ENCODE data around the gene ATAD2B. TPM values are rescaled to one million over a fixed set of nuclear protein-coding genes. Genes with fewer than 3 reads are reported as not detected.

The ATAD2B gene
- total RNA-seq, 1 experiment from 2014 or later, result 8.6 TPM

DNA sequence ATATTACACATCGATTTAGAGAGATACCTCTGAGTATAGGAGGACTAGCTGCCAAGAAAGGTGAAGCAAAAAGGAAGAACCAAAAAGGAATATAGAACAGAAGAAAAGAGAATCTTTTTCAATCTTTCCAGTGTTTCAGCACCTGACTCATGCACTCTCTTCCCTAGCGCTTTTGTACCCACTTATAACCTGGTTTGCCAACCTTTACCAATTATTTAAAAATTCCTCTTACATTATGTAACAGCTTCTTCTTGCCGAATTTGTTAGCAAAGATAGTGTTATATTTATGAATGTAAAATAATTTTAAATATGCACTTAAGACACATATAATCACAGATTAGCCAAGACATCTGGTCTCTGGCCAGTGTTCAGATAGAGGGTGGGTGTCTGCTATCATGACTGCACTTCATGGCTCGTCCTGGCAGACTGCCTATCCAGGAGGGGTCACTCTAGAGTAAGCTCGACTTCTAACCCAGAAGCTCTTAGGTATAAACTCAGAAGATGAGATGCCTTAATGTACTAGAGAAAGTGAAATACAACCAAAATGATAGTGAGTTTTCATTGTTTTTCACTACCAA, 122.9 kb downstream of the ATAD2B start:
- Histone ChIP-seq H3K4me2 (ENCODE audit: low read length) (peak overlapping the region; percentile 54), H4K20me1 (ENCODE audit: low read length) (no peaks in the 10 kb centered on the region), H3K27ac (ENCODE audit: low read length) (peak overlapping the region; percentile 40), H3K9me2 (replicated peaks; ENCODE audit: low read length) (no peaks in the 10 kb centered on the region), H3K79me2 (ENCODE audit: low read length) (no peaks in the 10 kb centered on the region), H3K36me3 (ENCODE audit: low read depth, low read length) (peaks cover 5% of the 10 kb centered on the region; the same call in 1 of the 2 replicates), H3F3A (ENCODE audit: low read length, unreplicated experiment) (peaks cover 12% of the 10 kb centered on the region), H3K9me3 (ENCODE audit: low read length) (no peaks in the 10 kb centered on the region), H3K9ac (ENCODE audit: low read length) (no peak overlapping the region), H3K27me3 (ENCODE audit: low read length) (no peaks in the 10 kb centered on the region), H2AFZ (ENCODE audit: low read length) (no peak overlapping the region), H3K4me3 (ENCODE audit: low read length) (no peak overlapping the region), H3K4me1 (ENCODE audit: insufficient read depth, low read length) (peaks cover 26% of the 10 kb centered on the region)
- ATAC-seq, result peak; percentile 50
- ChIA-PET POLR2A (ENCODE audit: unreplicated experiment) (interaction anchor here (1.4 kb wide), 1 partner anchor 123 kb away, joined by 5 read pairs; the partner anchor contains the start of gene ATAD2B), CTCF (interaction anchor here (0.5 to 1.2 kb wide), 4 partner anchors 20 to 426 kb away, joined by 3 to 5 read pairs (median 4); partner anchors contain the start of gene ATAD2B)
- TF ChIP-seq EZH2 (IDR thresholded peaks at IDR 0.05; ENCODE audit: low read length, unreplicated experiment), result no peak
- TF ChIP-seq, protein P1, sequence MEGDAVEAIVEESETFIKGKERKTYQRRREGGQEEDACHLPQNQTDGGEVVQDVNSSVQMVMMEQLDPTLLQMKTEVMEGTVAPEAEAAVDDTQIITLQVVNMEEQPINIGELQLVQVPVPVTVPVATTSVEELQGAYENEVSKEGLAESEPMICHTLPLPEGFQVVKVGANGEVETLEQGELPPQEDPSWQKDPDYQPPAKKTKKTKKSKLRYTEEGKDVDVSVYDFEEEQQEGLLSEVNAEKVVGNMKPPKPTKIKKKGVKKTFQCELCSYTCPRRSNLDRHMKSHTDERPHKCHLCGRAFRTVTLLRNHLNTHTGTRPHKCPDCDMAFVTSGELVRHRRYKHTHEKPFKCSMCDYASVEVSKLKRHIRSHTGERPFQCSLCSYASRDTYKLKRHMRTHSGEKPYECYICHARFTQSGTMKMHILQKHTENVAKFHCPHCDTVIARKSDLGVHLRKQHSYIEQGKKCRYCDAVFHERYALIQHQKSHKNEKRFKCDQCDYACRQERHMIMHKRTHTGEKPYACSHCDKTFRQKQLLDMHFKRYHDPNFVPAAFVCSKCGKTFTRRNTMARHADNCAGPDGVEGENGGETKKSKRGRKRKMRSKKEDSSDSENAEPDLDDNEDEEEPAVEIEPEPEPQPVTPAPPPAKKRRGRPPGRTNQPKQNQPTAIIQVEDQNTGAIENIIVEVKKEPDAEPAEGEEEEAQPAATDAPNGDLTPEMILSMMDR (conservative IDR thresholded peaks at IDR 0.05; ENCODE audit: low read depth, low read length), result peak; percentile 65
- no peak for TF ChIP-seq EZH2phosphoT487 (IDR thresholded peaks at IDR 0.05; ENCODE audit: borderline replicate concordance, low read length)
- peak; percentile 65 for DNase-seq
- no TSS peak for BruUV-seq (replicated peaks)
- intact Hi-C loops (cut with micrococcal nuclease), result loop anchor here (1.0 kb wide), 1 partner anchor 13 kb away; no protein-coding TSS in a partner anchor

DNA sequence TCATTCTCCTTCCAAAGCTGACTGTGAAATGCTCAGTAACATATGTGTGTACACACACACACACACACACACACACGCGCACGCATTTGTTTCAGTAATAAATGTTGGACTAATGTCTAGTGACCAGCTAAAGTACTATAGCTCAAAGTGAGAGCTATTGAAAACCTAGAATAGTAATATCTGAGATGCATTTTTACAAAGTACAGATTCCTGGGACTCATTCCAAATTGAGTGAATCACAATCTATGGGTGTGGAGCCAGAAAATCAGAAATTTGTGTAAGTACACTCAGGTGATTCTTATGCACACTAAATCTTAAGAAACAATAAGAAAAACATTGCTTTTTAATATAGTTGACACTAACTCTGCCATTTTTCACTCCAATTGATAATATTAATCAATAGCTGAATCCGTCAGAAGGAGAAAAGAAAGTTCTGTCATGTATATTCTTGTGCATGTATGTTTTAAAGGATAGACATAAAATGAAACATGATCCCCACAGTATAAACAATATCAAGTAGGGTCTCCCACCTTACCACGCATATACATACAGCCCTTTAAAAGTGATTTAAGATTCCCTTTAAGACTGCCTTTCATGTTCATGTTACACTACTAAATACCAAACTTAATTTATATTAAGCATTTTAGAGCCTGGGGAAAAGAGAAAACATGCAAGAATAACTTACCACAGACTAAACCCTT, 123.5 kb downstream of the ATAD2B start:
- H3K9me2 ChIP-seq (replicated peaks; ENCODE audit: low read length), result no peaks in the 10 kb centered on the region
- H3K9me3 ChIP-seq (ENCODE audit: low read length), result no peaks in the 10 kb centered on the region
- ATAC-seq (peak; percentile 90), DNase-seq (peak; percentile 91)
- H3F3A ChIP-seq (ENCODE audit: low read length, unreplicated experiment), result peaks cover 12% of the 10 kb centered on the region
- intact Hi-C loops (cut with micrococcal nuclease), result loop anchor here (1.0 kb wide), 1 partner anchor 12 kb away; no protein-coding TSS in a partner anchor
- no TSS peak for BruUV-seq (replicated peaks)
- no peak overlapping the region for H3K9ac ChIP-seq (ENCODE audit: low read length)
- ChIA-PET POLR2A (ENCODE audit: unreplicated experiment) (interaction anchor here (0.7 to 1.4 kb wide), 3 partner anchors 16 to 123 kb away, joined by 3 to 8 read pairs (median 5); partner anchors contain the start of gene ATAD2B), CTCF (interaction anchor here (0.5 to 1.2 kb wide), 2 partner anchors 124 to 425 kb away, joined by 3 to 4 read pairs; partner anchors contain the start of gene ATAD2B)
- H3K27ac ChIP-seq (ENCODE audit: low read length), result peak overlapping the region; percentile 40
- peak overlapping the region; percentile 54 for H3K4me2 ChIP-seq (ENCODE audit: low read length)
- H2AFZ ChIP-seq (ENCODE audit: low read length), result no peak overlapping the region
- no peaks in the 10 kb centered on the region for H3K79me2 ChIP-seq (ENCODE audit: low read length)
- no peaks in the 10 kb centered on the region for H4K20me1 ChIP-seq (ENCODE audit: low read length)
- H3K4me3 ChIP-seq (ENCODE audit: low read length), result 0 out of 2 replicates have a peak overlapping the region, but pooled peaks have one; percentile 10
- peaks cover 26% of the 10 kb centered on the region for H3K4me1 ChIP-seq (ENCODE audit: insufficient read depth, low read length)
- H3K36me3 ChIP-seq (ENCODE audit: low read depth, low read length), result 0 out of 2 replicates have a peak, but pooled peaks cover 3% of the 10 kb centered on the region
- H3K27me3 ChIP-seq (ENCODE audit: low read length), result no peaks in the 10 kb centered on the region
- TF ChIP-seq EZH2 (IDR thresholded peaks at IDR 0.05; ENCODE audit: low read length, unreplicated experiment), result no peak
- no peak for TF ChIP-seq EZH2phosphoT487 (IDR thresholded peaks at IDR 0.05; ENCODE audit: borderline replicate concordance, low read length)
- TF ChIP-seq, protein P1 (conservative IDR thresholded peaks at IDR 0.05; ENCODE audit: low read depth, low read length), result no peak

All from PC-3 (cell line).